Upper lobe of left lung (tissue), 6 donors: Measurements from ENCODE around the gene SYP. TPM values are rescaled to one million over a fixed set of nuclear protein-coding genes. Genes with fewer than 3 reads are reported as not detected.
"Not testable (repeated sequence)": the region's sequence is repeated elsewhere in the genome, so short reads cannot be mapped to it uniquely, and the experiment has no call there.

Experiments
- ATAC-seq, 2 donors: fragments of 200-7000 bp; cut with Tn5 transposase; one replicate each; pipeline ENCODE4 v1.9.1; 2022; ENCODE audit warnings: mild to moderate bottlenecking in 2 of 2, moderate library complexity in 2 of 2; ENCODE audit not compliant: low FRiP score in 2 of 2
- DNase-seq, 2 donors: peaks; one replicate each; pipeline ENCODE4 v3.0.0-alpha.2; 2019 to 2020
- H3K27ac ChIP-seq, 4 donors: fragments of 200-600 bp; sonication (generic); one replicate each; pipeline ENCODE4 v1.5.1; 2016 to 2019
- H3K27me3 ChIP-seq, 4 donors: fragments of 200-600 bp; sonication (generic); one replicate each; pipeline ENCODE4 v1.5.1; 2017 to 2019
- H3K36me3 ChIP-seq, 4 donors: fragments of 200-600 bp; sonication (generic); one replicate each; pipeline ENCODE4 v1.5.1; 2016 to 2019
- H3K4me1 ChIP-seq, 4 donors: fragments of 200-600 bp; sonication (generic); one replicate each; pipeline ENCODE4 v1.5.1; 2018 to 2019
- H3K4me3 ChIP-seq, 4 donors: fragments of 200-600 bp; sonication (generic); one replicate each; pipeline ENCODE4 v1.5.1; 2017 to 2019; ENCODE audit warnings: mild to moderate bottlenecking in 2 of 4, moderate library complexity in 1 of 4
- H3K9me3 ChIP-seq, 4 donors: fragments of 200-600 bp; sonication (generic); one replicate each; pipeline ENCODE4 v1.5.1; 2018 to 2019
- EP300 ChIP-seq, 4 donors: sonication (generic); formaldehyde crosslinking; IDR thresholded peaks; one replicate each; pipeline ENCODE4 v1.5.1; 2017; ENCODE audit warnings: antibody characterized with exemption in 4 of 4, control low read depth in 2 of 4
- POLR2A ChIP-seq, 4 donors: fragments of 450-650 bp; IDR thresholded peaks; one replicate each; pipeline ENCODE4 v1.5.1; 2016 to 2017; ENCODE audit warnings: antibody characterized with exemption in 4 of 4, mild to moderate bottlenecking in 2 of 4
- POLR2AphosphoS5 ChIP-seq, 2 donors: sonication (generic); formaldehyde crosslinking; IDR thresholded peaks; one replicate each; pipeline ENCODE4 v1.5.1; 2017; ENCODE audit warnings: antibody characterized with exemption in 2 of 2
- WGBS, 2 donors: methylation state at CpG; one replicate each; pipeline ENCODE4 v1.1.5; 2017 to 2018; 5-methylcytosine and 5-hydroxymethylcytosine counted together
- small RNA-seq, 4 donors: library from RNA; depleted of rRNA; stranded (forward); fragments of <200 nt; gene quantifications; one replicate each; pipeline ENCODE3, GENCODE V24; 2016
- total RNA-seq, 6 donors: library from RNA; depleted of rRNA in 4 of 6; stranded (reverse); fragments of >200 nt in 4 of 6; gene quantifications; one replicate each; pipeline versions ENCODE4 v1.1.0 to v1.2.1, GENCODE V29; 2016 to 2021
- TF ChIP-seq, protein P1 (sequence below), 6 experiments: fragments of 450-650 bp in 4 of 6; fragments of 200-600 bp in 2 of 6; sonication (generic) in 2 of 6; IDR thresholded peaks; one replicate each; pipeline ENCODE4 v1.5.1; 2016 to 2019; ENCODE audit warnings: antibody characterized with exemption in 6 of 6
- donor health status: DM: no; HTN: no; CAD: no; lungs with moderate emphysema.
- donor health status: DM: no; HTN: yes; CAD: no; lungs with severe emphysema.

The SYP gene
- total RNA-seq, 6 donors from 2014 or later, result 2.1 to 8.0 (median 4.3) TPM

DNA sequence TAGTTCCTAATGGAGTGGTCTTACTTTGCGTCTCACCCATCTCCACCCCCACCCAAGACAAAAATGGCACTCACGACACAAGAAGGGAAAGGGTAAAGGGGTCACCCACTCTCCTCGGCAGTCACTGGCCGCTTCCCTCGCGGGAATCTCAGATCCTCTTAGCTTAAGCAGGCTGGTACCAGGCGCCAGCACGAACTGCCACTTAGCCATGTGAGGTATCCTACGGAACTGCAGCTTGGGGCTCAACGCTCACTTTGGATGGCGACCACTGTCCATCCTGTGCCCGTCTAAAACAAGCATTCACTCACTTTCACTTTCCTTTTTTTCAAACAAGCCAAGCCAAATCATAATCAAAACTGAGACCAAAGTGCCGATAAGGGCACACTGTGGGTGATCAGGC is 52.1 kb downstream of the SYP start:
- peaks cover 0 to 3% (median 0%) of the 10 kb centered on the region in 4 donors for H3K4me1 ChIP-seq
- no peak for ATAC-seq
- 91 to 93% methylated on average over 9 to 13 of the region's 13 CpGs for WGBS, 2 donors

DNA sequence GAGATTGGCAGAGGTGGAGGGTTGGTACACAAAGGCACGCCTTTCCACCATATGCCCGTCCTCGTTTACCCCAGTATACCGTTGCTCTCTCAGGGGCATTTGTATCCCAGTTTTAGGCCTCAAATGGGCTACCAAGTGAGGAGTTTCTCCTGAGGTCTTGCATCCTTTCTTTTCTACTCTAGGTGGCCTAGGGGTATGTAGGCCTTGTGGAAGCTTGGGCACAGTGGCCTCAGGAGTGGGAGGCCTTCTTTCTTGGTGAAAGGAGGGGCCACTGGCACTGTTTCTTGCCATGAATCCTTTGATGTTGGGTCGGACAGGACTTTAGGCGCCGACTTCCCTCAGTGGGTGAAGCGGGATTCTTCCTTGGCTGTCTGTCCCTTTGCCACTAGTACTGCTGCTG is 52.7 kb downstream of the SYP start:
- WGBS, 2 donors, result 95 to 100% methylated on average over 3 to 8 of the region's 8 CpGs
- H3K27ac ChIP-seq, result no peak overlapping the region
- H3K36me3 ChIP-seq, result no peaks in the 10 kb centered on the region
- TF ChIP-seq POLR2A (IDR thresholded peaks at IDR 0.05) (no peak), POLR2AphosphoS5 (IDR thresholded peaks at IDR 0.05) (no peak), EP300 (IDR thresholded peaks at IDR 0.05) (no peak)
- TF ChIP-seq, protein P1, sequence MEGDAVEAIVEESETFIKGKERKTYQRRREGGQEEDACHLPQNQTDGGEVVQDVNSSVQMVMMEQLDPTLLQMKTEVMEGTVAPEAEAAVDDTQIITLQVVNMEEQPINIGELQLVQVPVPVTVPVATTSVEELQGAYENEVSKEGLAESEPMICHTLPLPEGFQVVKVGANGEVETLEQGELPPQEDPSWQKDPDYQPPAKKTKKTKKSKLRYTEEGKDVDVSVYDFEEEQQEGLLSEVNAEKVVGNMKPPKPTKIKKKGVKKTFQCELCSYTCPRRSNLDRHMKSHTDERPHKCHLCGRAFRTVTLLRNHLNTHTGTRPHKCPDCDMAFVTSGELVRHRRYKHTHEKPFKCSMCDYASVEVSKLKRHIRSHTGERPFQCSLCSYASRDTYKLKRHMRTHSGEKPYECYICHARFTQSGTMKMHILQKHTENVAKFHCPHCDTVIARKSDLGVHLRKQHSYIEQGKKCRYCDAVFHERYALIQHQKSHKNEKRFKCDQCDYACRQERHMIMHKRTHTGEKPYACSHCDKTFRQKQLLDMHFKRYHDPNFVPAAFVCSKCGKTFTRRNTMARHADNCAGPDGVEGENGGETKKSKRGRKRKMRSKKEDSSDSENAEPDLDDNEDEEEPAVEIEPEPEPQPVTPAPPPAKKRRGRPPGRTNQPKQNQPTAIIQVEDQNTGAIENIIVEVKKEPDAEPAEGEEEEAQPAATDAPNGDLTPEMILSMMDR (IDR thresholded peaks at IDR 0.05), result no peak
- H3K27me3 ChIP-seq, result no peaks in the 10 kb centered on the region
- peaks cover 0 to 7% (median 0%) of the 10 kb centered on the region in 4 donors for H3K9me3 ChIP-seq
- H3K4me1 ChIP-seq, result peaks cover 0 to 3% (median 0%) of the 10 kb centered on the region in 4 donors
- no peak for ATAC-seq
- no peak overlapping the region for H3K4me3 ChIP-seq
- DNase-seq, result no peak

More for the DNA sequence above, 52.1 kb downstream of the SYP start:
- Histone ChIP-seq H3K9me3 (peaks cover 0 to 2% (median 0%) of the 10 kb centered on the region in 4 donors), H3K36me3 (no peaks in the 10 kb centered on the region), H3K27ac (no peak overlapping the region), H3K27me3 (no peaks in the 10 kb centered on the region), H3K4me3 (no peak overlapping the region)
- DNase-seq, result no peak
- TF ChIP-seq, protein P1 (IDR thresholded peaks at IDR 0.05), result no peak
- TF ChIP-seq POLR2A (IDR thresholded peaks at IDR 0.05), result no peak
- TF ChIP-seq EP300 (IDR thresholded peaks at IDR 0.05), result no peak
- no peak for TF ChIP-seq POLR2AphosphoS5 (IDR thresholded peaks at IDR 0.05)

DNA sequence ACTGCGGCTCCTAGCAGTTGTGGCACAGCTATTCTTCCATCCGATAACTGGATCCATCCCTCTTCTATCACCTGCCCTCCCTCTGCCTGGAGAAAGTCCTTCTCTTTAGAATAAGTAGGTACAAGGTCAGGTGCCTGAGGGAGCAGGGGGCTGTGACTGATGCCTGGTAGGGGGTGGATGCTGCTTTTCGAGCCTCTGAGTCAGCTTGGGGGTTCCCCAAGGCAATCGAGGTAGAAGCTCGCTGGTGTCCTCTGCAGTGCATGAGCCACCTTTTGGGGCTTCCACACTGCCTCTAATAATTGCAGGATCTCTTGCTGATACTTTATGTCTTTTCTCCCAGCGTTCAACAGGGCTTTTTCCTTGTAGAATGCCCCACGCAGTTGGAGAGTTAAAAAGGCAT is 56.8 kb downstream of the SYP start:
- not testable (repeated sequence) for H3K4me1 ChIP-seq, H3K4me3 ChIP-seq, DNase-seq, H3K27ac ChIP-seq, H3K36me3 ChIP-seq, ATAC-seq, H3K27me3 ChIP-seq
- H3K9me3 ChIP-seq, result peaks cover 0 to 45% (median 9%) of the 10 kb centered on the region in 4 donors
- 73% methylated on average over 7 of the region's 7 CpGs; no CpG with 5 or more reads in 1 of the 2 donors for WGBS, 2 donors

DNA sequence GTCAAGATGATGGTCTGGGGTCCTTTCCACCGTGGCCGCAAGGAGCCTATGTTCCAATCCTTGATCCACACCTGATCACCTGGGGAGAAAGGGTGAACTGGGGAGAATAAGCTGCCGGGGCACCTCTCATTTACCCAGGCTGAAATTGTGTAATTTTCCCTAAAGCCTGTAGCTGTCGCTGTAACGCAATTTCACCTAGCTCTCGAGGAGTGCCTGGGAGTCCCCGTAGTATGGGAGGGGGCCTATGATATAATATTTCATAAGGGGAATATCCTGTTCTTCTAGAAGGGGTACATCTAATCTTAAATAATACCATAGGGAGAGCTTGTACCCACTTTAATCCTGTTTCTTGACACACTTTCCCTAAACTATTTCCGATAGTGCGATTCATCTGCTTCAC is 57.7 kb downstream of the SYP start:
- not testable (repeated sequence) for H3K4me3 ChIP-seq, DNase-seq, H3K4me1 ChIP-seq, H3K36me3 ChIP-seq, ATAC-seq, H3K27me3 ChIP-seq, H3K27ac ChIP-seq
- TF ChIP-seq, protein P1 (IDR thresholded peaks at IDR 0.05), result peak in 3 of 6 experiments; percentile 23 to 35 (median 27)
- H3K9me3 ChIP-seq, result peaks cover 0 to 49% (median 9%) of the 10 kb centered on the region in 4 donors
- 39 to 53% methylated on average over 7 to 9 of the region's 9 CpGs for WGBS, 2 donors

DNA sequence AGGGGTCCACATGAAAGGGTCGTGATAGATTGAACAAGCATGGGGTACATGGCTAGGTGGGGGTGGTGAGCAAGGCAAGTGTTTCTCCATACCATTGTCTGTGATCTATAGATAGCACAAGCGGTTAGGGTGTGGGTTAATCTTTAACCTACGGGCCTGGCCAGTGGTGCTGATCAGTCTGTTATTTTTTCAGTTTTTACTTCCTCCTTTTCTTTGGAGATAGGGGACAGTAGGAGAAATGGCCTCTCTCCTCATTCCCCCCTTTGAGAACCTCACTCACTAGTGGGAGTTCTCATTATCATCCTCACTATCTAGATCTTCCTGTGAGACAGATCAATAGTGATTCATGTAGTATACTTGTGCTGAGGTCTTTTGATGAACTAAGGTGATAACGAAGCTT is 60.3 kb downstream of the SYP start:
- no peak overlapping the region for H3K27ac ChIP-seq
- peaks cover 0 to 49% (median 9%) of the 10 kb centered on the region in 4 donors for H3K9me3 ChIP-seq
- no peak for ATAC-seq
- no peaks in the 10 kb centered on the region for H3K36me3 ChIP-seq
- no peak for DNase-seq
- H3K27me3 ChIP-seq, result no peaks in the 10 kb centered on the region
- H3K4me3 ChIP-seq, result no peak overlapping the region
- TF ChIP-seq POLR2AphosphoS5 (IDR thresholded peaks at IDR 0.05) (no peak), POLR2A (IDR thresholded peaks at IDR 0.05) (no peak), EP300 (IDR thresholded peaks at IDR 0.05) (no peak)
- TF ChIP-seq, protein P1 (IDR thresholded peaks at IDR 0.05), result no peak
- H3K4me1 ChIP-seq, result no peaks in the 10 kb centered on the region
- WGBS, 2 donors, result 75 to 90% methylated on average over 3 to 4 of the region's 4 CpGs

Small RNA genes lying within 50 kb of the gene (small RNA-seq; reads per million reads assigned to genes)
- 0 reads per million in 4 donors for gene RN7SL262P

Other genes starting within 250 kb of the SYP start
- gene OTUD5, start 242.6 kb downstream of the SYP start, total RNA-seq, result 100 to 1,000 TPM in 1 of 6 donors, 10 to 100 TPM in 5; 40.1 to 101 (median 49.6) TPM
- gene KCND1, start 228.3 kb downstream of the SYP start, total RNA-seq, result 1 to 10 TPM in 3 of 6 donors, under 1 TPM in 3; 0.61 to 3.1 (median 1.2) TPM
- gene GRIPAP1, start 197.9 kb downstream of the SYP start, total RNA-seq, result 100 to 1,000 TPM in 1 of 6 donors, 10 to 100 TPM in 5; 37.5 to 140 (median 50.8) TPM
- 10 to 100 TPM; 44.4 to 99.7 (median 72.3) TPM for gene TFE3, start 156.8 kb downstream of the SYP start, total RNA-seq
- 10 to 100 TPM in 3 of 6 donors, 1 to 10 TPM in 3; 6.0 to 13.5 (median 9.9) TPM for gene CCDC120, start 141.2 kb downstream of the SYP start, total RNA-seq
- gene PRAF2, start 126.2 kb downstream of the SYP start, total RNA-seq, result 10 to 100 TPM; 12.5 to 26.2 (median 15.5) TPM
- gene WDR45, start 120.3 kb downstream of the SYP start, total RNA-seq, result 100 to 1,000 TPM in 2 of 6 donors, 10 to 100 TPM in 4; 55.9 to 165 (median 74.2) TPM
- gene GPKOW, start 76.5 kb downstream of the SYP start, total RNA-seq, result 10 to 100 TPM; 14.7 to 23.1 (median 20.4) TPM
- gene MAGIX, start 37.4 kb downstream of the SYP start, total RNA-seq, result 10 to 100 TPM in 4 of 6 donors, 1 to 10 TPM in 2; 7.3 to 16.3 (median 12.9) TPM
- 100 to 1,000 TPM in 2 of 6 donors, 10 to 100 TPM in 4; 32.7 to 135 (median 58.4) TPM for gene PLP2, start 28.3 kb downstream of the SYP start, total RNA-seq
- 10 to 100 TPM; 14.4 to 43.0 (median 19.7) TPM for gene PRICKLE3, start 13.8 kb downstream of the SYP start, total RNA-seq
- gene CACNA1F, start 33.1 kb upstream of the SYP start, total RNA-seq, result 1 to 10 TPM in 4 of 6 donors, under 1 TPM in 2; 0.46 to 6.3 (median 1.7) TPM
- 10 to 100 TPM in 5 of 6 donors, 1 to 10 TPM in 1; 9.9 to 22.0 (median 18.6) TPM for gene CCDC22, start 35.3 kb upstream of the SYP start, total RNA-seq
- under 1 TPM in 2 of 6 donors, not detected in 4; 0.23 to 0.54 TPM for gene FOXP3, start 64.5 kb upstream of the SYP start, total RNA-seq
- 10 to 100 TPM in 2 of 6 donors, 1 to 10 TPM in 4; 3.3 to 14.9 (median 7.1) TPM for gene PPP1R3F, start 69.6 kb upstream of the SYP start, total RNA-seq
- not detected for gene GAGE10, start 103.5 kb upstream of the SYP start, total RNA-seq
- gene GAGE12J, start 121.8 kb upstream of the SYP start, total RNA-seq, result under 1 TPM in 1 of 6 donors, not detected in 5; 0.72 TPM
- gene GAGE13, start 131.4 kb upstream of the SYP start, total RNA-seq, result not detected